ENCODE data around the gene NUP85. TPM values are rescaled to one million over a fixed set of nuclear protein-coding genes. Genes with fewer than 3 reads are reported as not detected.

NUP85 gene
- polyA plus RNA-seq, 2 of the 4 experiments (the other 2 are of a cell fraction) = 83.4 to 110 TPM

- Histone ChIP-seq H3K4me2 (no peak overlapping the region), H3K4me3 (no peak overlapping the region), H3K27ac (no peak overlapping the region), H3K4me1 (peaks cover 7% of the 10 kb centered on the region; the same call in 1 of the 3 replicates), H3K9me3 (no peaks in the 10 kb centered on the region)
- WGBS (ENCODE audit: missing lambda C conversion rate) = 87% methylated on average over 4 of the region's 4 CpGs
- FAIRE-seq (no peak), ATAC-seq (no peak), DNase-seq (ENCODE audit: low read depth in 1 of 2, low spot score in 1 of 2) (no peak)
- ChIA-PET CTCF (interaction anchor here (0.6 to 11.6 kb wide), 11 partner anchors 10 to 134 kb away, joined by 3 to 178 read pairs (median 3); partner anchors contain the start of genes NT5C and NUP85), POLR2A (interaction anchor here (1.4 kb wide), 1 partner anchor 10 kb away, joined by 4 read pairs; no protein-coding TSS in a partner anchor)
- TF ChIP-seq TFCP2L1 (CRISPR knock-in tag; IDR thresholded peaks at IDR 0.05) = no peak
- TF ChIP-seq ATOH8 (CRISPR knock-in tag; IDR thresholded peaks at IDR 0.05; ENCODE audit: low read depth) = no peak
- TF ChIP-seq HOXB13 (CRISPR knock-in tag; IDR thresholded peaks at IDR 0.05; ENCODE audit: low read depth) = no peak
- TF ChIP-seq ELK1 (IDR thresholded peaks at IDR 0.05; ENCODE audit: low read depth, low read length) = no peak
- no peak for TF ChIP-seq RCOR1 (IDR thresholded peaks at IDR 0.05; ENCODE audit: low read depth, low read length)
- TF ChIP-seq EHMT2 (IDR thresholded peaks at IDR 0.05; ENCODE audit: low read depth) = no peak
- TF ChIP-seq TP53 (CRISPR knock-in tag; IDR thresholded peaks at IDR 0.05) = no peak
- TF ChIP-seq NFE2L2 (conservative IDR thresholded peaks at IDR 0.05; ENCODE audit: low read length) = no peak
- TF ChIP-seq ZNF302 (CRISPR knock-in tag; IDR thresholded peaks at IDR 0.05) = no peak
- no peak for TF ChIP-seq CHD2 (IDR thresholded peaks at IDR 0.05; ENCODE audit: low read length, partially characterized antibody)
- no peak for TF ChIP-seq SREBF2 (IDR thresholded peaks at IDR 0.05)
- TF ChIP-seq SMC3 (IDR thresholded peaks at IDR 0.05) = no peak
- TF ChIP-seq CBX8 (IDR thresholded peaks at IDR 0.05) = no peak
- no peak for TF ChIP-seq PBX3 (IDR thresholded peaks at IDR 0.05)
- no peak for TF ChIP-seq JUNB (IDR thresholded peaks at IDR 0.05)
- TF ChIP-seq CEBPB (IDR thresholded peaks at IDR 0.05) = no peak
- no peak for TF ChIP-seq HMGXB4 (CRISPR knock-in tag; IDR thresholded peaks at IDR 0.05; ENCODE audit: borderline replicate concordance)
- no peak for TF ChIP-seq EHF (CRISPR knock-in tag; IDR thresholded peaks at IDR 0.05)
- TF ChIP-seq JUN (IDR thresholded peaks at IDR 0.05) = no peak
These were observed 13.9 kb upstream of the NUP85 start for GRCh38 chr17:75191584-75191983.

- Histone ChIP-seq H3K9me3 (no peaks in the 10 kb centered on the region), H3K4me3 (no peak overlapping the region), H3K4me1 (no peaks in the 10 kb centered on the region; the same call in 2 of the 3 replicates), H3K4me2 (no peak overlapping the region), H3K27ac (no peak overlapping the region)
- ATAC-seq (no peak), FAIRE-seq (no peak), DNase-seq (ENCODE audit: low read depth in 1 of 2, low spot score in 1 of 2) (no peak)
- WGBS (ENCODE audit: missing lambda C conversion rate) = 41% methylated on average over 4 of the region's 5 CpGs
- POLR2A ChIA-PET = no interaction called here
- CTCF ChIA-PET = interaction anchor here (23.8 kb wide), 1 partner anchor 74 kb away, joined by 543 read pairs; the partner anchor contains the start of genes ARMC7 and NT5C
- TF ChIP-seq FOSB (CRISPR knock-in tag; IDR thresholded peaks at IDR 0.05) = no peak
- no peak for TF ChIP-seq CBX8 (IDR thresholded peaks at IDR 0.05)
- TF ChIP-seq POLR2AphosphoS2 (conservative IDR thresholded peaks at IDR 0.05; ENCODE audit: low read length) = no peak
- no peak for TF ChIP-seq RCOR1 (IDR thresholded peaks at IDR 0.05; ENCODE audit: low read depth, low read length)
- TF ChIP-seq HMGXB4 (CRISPR knock-in tag; IDR thresholded peaks at IDR 0.05; ENCODE audit: borderline replicate concordance) = no peak
- no peak for TF ChIP-seq TFCP2L1 (CRISPR knock-in tag; IDR thresholded peaks at IDR 0.05)
- TF ChIP-seq KDM1A (IDR thresholded peaks at IDR 0.05; ENCODE audit: low read depth) = no peak
- no peak for TF ChIP-seq ZC3H11A (IDR thresholded peaks at IDR 0.05)
- no peak for TF ChIP-seq GATA3 (IDR thresholded peaks at IDR 0.05; ENCODE audit: borderline replicate concordance)
- no peak for TF ChIP-seq RFX5 (IDR thresholded peaks at IDR 0.05)
- TF ChIP-seq NR3C1 (IDR thresholded peaks at IDR 0.05) = no peak
- TF ChIP-seq JUN (IDR thresholded peaks at IDR 0.05) = no peak
- no peak for TF ChIP-seq BCL3 (IDR thresholded peaks at IDR 0.05)
- TF ChIP-seq TP53 (CRISPR knock-in tag; IDR thresholded peaks at IDR 0.05) = no peak
- no peak for TF ChIP-seq NPAS2 (CRISPR knock-in tag; IDR thresholded peaks at IDR 0.05; ENCODE audit: borderline replicate concordance)
- TF ChIP-seq ATOH8 (CRISPR knock-in tag; IDR thresholded peaks at IDR 0.05; ENCODE audit: low read depth) = no peak
These were observed 10.6 kb upstream of the NUP85 start for GRCh38 chr17:75194879-75195278.

All from A549 (cell line).